HG03095 (cell line): ENCODE measurements around the gene WIPF2.

Experiments
- ATAC-seq: cut with Tn5 transposase; IDR thresholded peaks from one replicate; pipeline ENCODE4 v1.9.1; 2021; ENCODE audit warnings: moderate library complexity; ENCODE audit not compliant: unreplicated experiment

Gene WIPF2

GRCh38 chr17:40323391-40324381 is 104.6 kb downstream of the WIPF2 start:
- no peak for ATAC-seq

- ATAC-seq = no peak
Measured at GRCh38 chr17:40325156-40326013, 106.3 kb downstream of the WIPF2 start.

GRCh38 chr17:40326014-40326831 is 107.1 kb downstream of the WIPF2 start:
- no peak for ATAC-seq

- ATAC-seq = no peak
Measured at GRCh38 chr17:40326832-40327199, 107.7 kb downstream of the WIPF2 start.

- no peak for ATAC-seq
Measured at GRCh38 chr17:40327244-40327729, 108.2 kb downstream of the WIPF2 start.

- ATAC-seq = no peak
Measured at GRCh38 chr17:40327735-40328385, 108.8 kb downstream of the WIPF2 start.

GRCh38 chr17:40328386-40328766 is 109.3 kb downstream of the WIPF2 start:
- ATAC-seq = no peak

GRCh38 chr17:40329839-40330794 is 111.0 kb downstream of the WIPF2 start:
- no peak for ATAC-seq

- no peak for ATAC-seq
Measured at GRCh38 chr17:40330850-40331470, 111.9 kb downstream of the WIPF2 start.

GRCh38 chr17:40331743-40332641 is 112.9 kb downstream of the WIPF2 start:
- no peak for ATAC-seq
